ENCODE results near the gene FAIM2. TPM values are rescaled to one million over a fixed set of nuclear protein-coding genes. Genes with fewer than 3 reads are reported as not detected.
"Not testable (repeated sequence)": the region's sequence is repeated elsewhere in the genome, so short reads cannot be mapped to it uniquely, and the experiment has no call there.

The FAIM2 gene
- total RNA-seq, 4 donors from 2014 or later = 0.13 to 1.1 TPM; not detected in 2

DNA sequence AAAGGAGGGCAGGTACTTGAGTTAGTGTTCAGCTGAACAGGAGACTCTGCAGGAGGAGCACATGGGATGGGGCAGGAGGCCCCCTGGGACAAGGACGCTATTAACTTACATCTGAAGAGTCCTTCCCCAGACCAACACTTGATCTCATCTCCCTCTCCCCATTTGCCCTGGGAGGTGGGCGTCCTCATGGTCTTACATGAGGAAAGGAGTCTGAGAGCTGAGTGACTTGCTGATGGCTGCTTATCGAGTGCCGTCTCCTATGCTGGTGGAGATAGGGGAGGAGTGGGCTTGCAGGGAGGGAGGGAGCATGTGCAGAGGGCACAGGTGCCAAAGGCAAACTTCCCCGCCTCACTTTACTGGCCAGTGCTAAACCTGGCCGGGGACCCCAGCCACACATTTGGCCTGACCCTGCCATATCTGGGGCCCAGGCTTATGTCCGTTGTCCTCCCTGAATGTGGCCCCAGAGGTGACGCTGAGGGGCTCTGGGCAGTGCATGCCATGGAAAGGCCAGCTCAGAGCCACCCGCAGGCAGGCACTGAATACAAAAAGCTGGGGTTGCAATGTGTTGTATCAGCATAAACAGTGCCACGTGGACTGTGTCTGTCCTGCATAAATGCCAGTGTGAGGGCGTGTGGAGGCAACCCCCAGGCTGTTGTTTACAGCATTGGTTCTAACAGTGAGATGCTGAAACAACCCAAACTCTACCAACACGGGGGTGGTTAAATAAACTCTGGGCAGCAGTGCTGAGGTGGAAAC is 29.4 kb downstream of the FAIM2 start:
- H3K36me3 ChIP-seq = no peaks in the 10 kb centered on the region
- no peak for TF ChIP-seq CTCF (IDR thresholded peaks at IDR 0.05 in 4 of 5, conservative IDR thresholded peaks at IDR 0.05 in 1 of 5)
- TF ChIP-seq POLR2A (IDR thresholded peaks at IDR 0.05) = no peak
- no peak for DNase-seq
- no peaks in the 10 kb centered on the region for H3K9me3 ChIP-seq
- ATAC-seq = no peak
- H3K4me3 ChIP-seq = no peak overlapping the region
- intact Hi-C loops (cut with DNase I; ENCODE audit: low total_unique reads) = no loop called here
- H3K4me1 ChIP-seq = no peaks in the 10 kb centered on the region
- in situ Hi-C loops (cut with MboI; ENCODE audit: low sequenced_read_pairs in 4 of 4) = no loop called here
- H3K27ac ChIP-seq = no peak overlapping the region
- H3K27me3 ChIP-seq = no peaks in the 10 kb centered on the region

DNA sequence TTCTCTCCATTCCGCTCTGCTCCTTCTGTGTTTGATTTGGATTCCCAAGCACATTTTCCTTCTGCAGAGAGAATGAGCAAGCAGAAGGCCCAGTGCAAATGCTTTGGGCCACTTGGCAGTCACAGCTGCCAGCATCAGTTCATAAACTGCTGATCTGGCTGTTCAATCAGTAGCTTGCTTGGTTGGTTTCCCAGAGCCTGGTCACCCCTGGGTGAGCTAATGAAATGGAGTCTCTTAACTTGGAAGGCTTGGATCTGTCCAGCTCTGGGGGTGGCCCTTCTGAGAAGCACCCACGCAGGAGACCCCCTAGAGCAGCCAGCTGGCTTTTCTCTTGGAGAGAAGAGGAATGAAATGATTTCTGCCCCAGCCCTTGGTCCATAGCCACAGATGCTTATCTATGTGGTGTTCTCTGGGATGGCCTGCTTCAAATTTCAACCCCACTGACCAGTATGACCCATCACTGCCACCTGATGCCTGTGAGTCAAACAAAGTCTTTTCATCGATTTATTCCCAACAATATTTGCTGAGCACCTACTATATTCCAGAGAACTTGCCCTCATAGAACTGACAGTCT is 30.3 kb downstream of the FAIM2 start:
- Histone ChIP-seq H3K4me3 (no peak overlapping the region), H3K9me3 (no peaks in the 10 kb centered on the region), H3K36me3 (no peaks in the 10 kb centered on the region), H3K27me3 (no peaks in the 10 kb centered on the region), H3K27ac (no peak overlapping the region), H3K4me1 (peaks cover 3 to 6% of the 10 kb centered on the region in 2 donors)
- ATAC-seq (no peak), DNase-seq (no peak)
- intact Hi-C loops (cut with DNase I; ENCODE audit: low total_unique reads) (no loop called here), in situ Hi-C loops (cut with MboI; ENCODE audit: low sequenced_read_pairs in 4 of 4) (no loop called here)
- TF ChIP-seq CTCF (IDR thresholded peaks at IDR 0.05 in 4 of 5, conservative IDR thresholded peaks at IDR 0.05 in 1 of 5) (no peak), POLR2A (IDR thresholded peaks at IDR 0.05) (no peak)

DNA sequence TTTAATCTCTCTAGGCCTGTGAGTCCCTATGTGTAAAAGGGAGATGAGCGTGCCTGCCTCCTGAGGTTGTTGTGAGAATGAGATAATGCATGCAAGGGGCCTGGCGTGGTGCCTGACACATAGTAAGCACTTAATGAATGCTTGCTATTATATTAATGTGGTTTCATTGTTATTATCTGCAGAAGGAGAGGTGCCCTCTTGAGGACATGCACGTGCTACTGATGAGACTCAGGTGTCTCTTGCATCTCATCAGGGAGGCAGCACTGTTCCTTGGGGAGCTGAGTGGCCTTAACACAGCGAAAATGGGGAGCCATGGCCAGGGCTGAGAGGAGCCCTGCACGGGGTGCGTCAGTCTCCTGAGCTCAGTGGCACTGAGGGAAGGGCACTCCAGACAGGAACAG is 30.9 kb downstream of the FAIM2 start:
- Histone ChIP-seq H3K4me1 (peaks cover 7 to 13% of the 10 kb centered on the region in 2 donors), H3K36me3 (no peaks in the 10 kb centered on the region), H3K27me3 (no peaks in the 10 kb centered on the region), H3K9me3 (no peaks in the 10 kb centered on the region), H3K27ac (no peak overlapping the region), H3K4me3 (no peak overlapping the region)
- ATAC-seq = no peak
- no peak for DNase-seq
- in situ Hi-C loops (cut with MboI; ENCODE audit: low sequenced_read_pairs in 4 of 4) = no loop called here
- TF ChIP-seq CTCF (IDR thresholded peaks at IDR 0.05 in 4 of 5, conservative IDR thresholded peaks at IDR 0.05 in 1 of 5) = no peak
- no peak for TF ChIP-seq POLR2A (IDR thresholded peaks at IDR 0.05)
- intact Hi-C loops (cut with DNase I; ENCODE audit: low total_unique reads) = no loop called here

DNA sequence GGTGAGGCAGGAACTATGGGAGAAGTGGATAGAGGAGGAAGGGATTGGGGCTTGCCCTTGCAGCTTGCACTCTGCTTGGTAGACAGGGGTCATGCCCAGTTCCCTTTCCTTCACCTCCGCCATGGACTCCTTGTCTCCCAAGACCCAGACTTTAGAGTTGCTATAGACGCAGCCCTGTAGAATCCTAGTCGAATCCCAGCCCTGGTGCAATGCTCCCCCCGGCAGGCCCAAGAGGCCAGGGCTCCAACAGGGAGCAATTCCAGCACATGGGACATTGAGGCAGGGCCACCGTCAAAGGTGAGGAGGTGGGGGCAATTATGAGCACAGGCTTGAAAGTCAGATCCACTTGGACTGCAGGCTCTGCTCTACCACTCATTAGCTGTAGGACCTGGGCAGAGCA is 31.3 kb downstream of the FAIM2 start:
- ATAC-seq (no peak), DNase-seq (no peak)
- TF ChIP-seq CTCF (IDR thresholded peaks at IDR 0.05 in 4 of 5, conservative IDR thresholded peaks at IDR 0.05 in 1 of 5) = no peak
- Histone ChIP-seq H3K9me3 (no peaks in the 10 kb centered on the region), H3K27ac (no peak overlapping the region), H3K4me1 (peaks cover 10 to 17% of the 10 kb centered on the region in 2 donors), H3K27me3 (no peaks in the 10 kb centered on the region), H3K36me3 (no peaks in the 10 kb centered on the region), H3K4me3 (no peak overlapping the region)
- in situ Hi-C loops (cut with MboI; ENCODE audit: low sequenced_read_pairs in 4 of 4) (no loop called here), intact Hi-C loops (cut with DNase I; ENCODE audit: low total_unique reads) (no loop called here)

- H3K27ac ChIP-seq; H3K4me3 ChIP-seq; H3K36me3 ChIP-seq; H3K27me3 ChIP-seq; H3K9me3 ChIP-seq; in situ Hi-C loops (cut with MboI; ENCODE audit: low sequenced_read_pairs in 4 of 4); intact Hi-C loops (cut with DNase I; ENCODE audit: low total_unique reads); ATAC-seq; DNase-seq: not testable (repeated sequence)
- peaks cover 10 to 19% of the 10 kb centered on the region in 2 donors for H3K4me1 ChIP-seq
These were observed 31.9 kb downstream of the FAIM2 start for GRCh38 chr12:49871811-49872251.
